Mesendoderm (in vitro differentiated cells): ENCODE measurements around the gene TRPM2.

Experiments used
- DNase-seq: peaks from one replicate; pipeline ENCODE4 v3.0.0; 2013
- H2AK5ac ChIP-seq: 2 replicates; pipeline ENCODE4 v1.6.1; 2013; ENCODE audit warnings: low read length, inconsistent platforms
- H2BK120ac ChIP-seq: 2 replicates; pipeline ENCODE4 v1.6.1; 2013; ENCODE audit warnings: low read depth, mild to moderate bottlenecking, low read length, moderate library complexity, mixed read lengths
- H2BK15ac ChIP-seq: replicated peaks from 2 replicates; pipeline ENCODE4 v1.6.1; 2013; ENCODE audit warnings: low read depth, mild to moderate bottlenecking, moderate library complexity
- H2BK5ac ChIP-seq: 2 replicates; pipeline ENCODE4 v1.6.1; 2013; ENCODE audit warnings: low read length, inconsistent platforms
- H3K18ac ChIP-seq: 2 replicates; pipeline ENCODE4 v1.6.1; 2013; ENCODE audit warnings: mild to moderate bottlenecking, low read length, mixed read lengths
- H3K23ac ChIP-seq: one replicate; pipeline ENCODE4 v1.6.1; 2013; ENCODE audit warnings: low read length
- H3K27ac ChIP-seq: 2 replicates; pipeline ENCODE4 v1.5.1; 2013; ENCODE audit warnings: low read depth, mild to moderate bottlenecking, inconsistent platforms, low read length, moderate library complexity
- H3K27me3 ChIP-seq: 2 replicates; pipeline ENCODE4 v1.6.1; 2013; ENCODE audit warnings: low read length, control low read depth, mild to moderate bottlenecking, inconsistent platforms; ENCODE audit not compliant: insufficient read depth, poor library complexity
- H3K36me3 ChIP-seq: 2 replicates; pipeline ENCODE4 v1.6.1; 2013; ENCODE audit warnings: low read length, inconsistent platforms; ENCODE audit not compliant: control insufficient read depth, insufficient read depth
- H3K4ac ChIP-seq: one replicate; pipeline ENCODE4 v1.6.1; 2013; ENCODE audit warnings: low read depth, mild to moderate bottlenecking, low read length, moderate library complexity
- H3K4me1 ChIP-seq: 2 replicates; pipeline ENCODE4 v1.6.1; 2013; ENCODE audit warnings: low read depth, low read length, inconsistent platforms; ENCODE audit not compliant: control insufficient read depth
- H3K4me2 ChIP-seq: 2 replicates; pipeline ENCODE4 v1.6.1; 2013; ENCODE audit warnings: low read length
- H3K4me3 ChIP-seq: 2 replicates; pipeline ENCODE4 v1.5.1; 2013; ENCODE audit warnings: mild to moderate bottlenecking, low read length
- H3K56ac ChIP-seq: one replicate; pipeline ENCODE4 v1.6.1; 2013; ENCODE audit warnings: low read length
- H3K79me1 ChIP-seq: 2 replicates; pipeline ENCODE4 v1.6.1; 2013; ENCODE audit warnings: low read length, inconsistent platforms
- H3K79me2 ChIP-seq: 2 replicates; pipeline ENCODE4 v1.6.1; 2013; ENCODE audit warnings: mild to moderate bottlenecking, low read length; ENCODE audit not compliant: control insufficient read depth, insufficient read depth
- H3K9ac ChIP-seq: 2 replicates; pipeline ENCODE4 v1.6.1; 2013; ENCODE audit warnings: low read length, inconsistent platforms
- H4K5ac ChIP-seq: one replicate; pipeline ENCODE4 v1.6.1; 2013; ENCODE audit warnings: low read length
- H4K8ac ChIP-seq: one replicate; pipeline ENCODE4 v1.6.1; 2013; ENCODE audit warnings: low read depth, mild to moderate bottlenecking, control low read depth, low read length, moderate library complexity
- WGBS: extraction: QIAGEN DNeasy Blood & Tissue Kit; methylation state at CpG from one replicate; pipeline ENCODE4 v1.1.7; 2013; ENCODE audit warnings: low lambda C conversion rate, missing lambda C conversion rate; ENCODE audit not compliant: insufficient coverage; ENCODE audit errors: extremely low coverage; 5-methylcytosine and 5-hydroxymethylcytosine counted together

TRPM2 gene

GRCh38 chr21:44419679-44420078 lies 66.3 kb downstream of the TRPM2 start:
- Histone ChIP-seq H2BK120ac (no peak overlapping the region), H3K27me3 (no peaks in the 10 kb centered on the region), H4K5ac (no peak overlapping the region), H3K9ac (no peak overlapping the region), H3K4me2 (no peak overlapping the region), H3K36me3 (no peaks in the 10 kb centered on the region), H3K18ac (no peak overlapping the region), H2BK15ac (no peak overlapping the region), H3K79me2 (no peaks in the 10 kb centered on the region), H3K4me3 (no peak overlapping the region), H3K4ac (no peak overlapping the region), H4K8ac (no peak overlapping the region), H2BK5ac (no peak overlapping the region), H3K27ac (no peak overlapping the region), H3K23ac (no peak overlapping the region), H2AK5ac (no peak overlapping the region), H3K4me1 (no peaks in the 10 kb centered on the region), H3K56ac (no peak overlapping the region), H3K79me1 (no peaks in the 10 kb centered on the region)
- WGBS: no CpG with 5 or more reads among the region's 3 CpGs
- DNase-seq: no peak

- H2AK5ac ChIP-seq: no peak overlapping the region
- no peaks in the 10 kb centered on the region for H3K79me1 ChIP-seq
- no peak overlapping the region for H2BK120ac ChIP-seq
- no peak overlapping the region for H3K9ac ChIP-seq
- no peaks in the 10 kb centered on the region for H3K4me1 ChIP-seq
- no peak for DNase-seq
- H3K56ac ChIP-seq: no peak overlapping the region
- no peak overlapping the region for H3K4ac ChIP-seq
- WGBS: no CpG with 5 or more reads among the region's 14 CpGs
- H3K18ac ChIP-seq: no peak overlapping the region
- no peak overlapping the region for H2BK15ac ChIP-seq
- no peaks in the 10 kb centered on the region for H3K79me2 ChIP-seq
- no peak overlapping the region for H4K5ac ChIP-seq
- H3K23ac ChIP-seq: no peak overlapping the region
- no peak overlapping the region for H4K8ac ChIP-seq
- H3K4me2 ChIP-seq: no peak overlapping the region
- no peak overlapping the region for H2BK5ac ChIP-seq
- H3K27ac ChIP-seq: no peak overlapping the region
- H3K4me3 ChIP-seq: no peak overlapping the region
- no peaks in the 10 kb centered on the region for H3K36me3 ChIP-seq
- no peaks in the 10 kb centered on the region for H3K27me3 ChIP-seq
Measured at GRCh38 chr21:44420416-44421205, 67.2 kb downstream of the TRPM2 start.

DNA sequence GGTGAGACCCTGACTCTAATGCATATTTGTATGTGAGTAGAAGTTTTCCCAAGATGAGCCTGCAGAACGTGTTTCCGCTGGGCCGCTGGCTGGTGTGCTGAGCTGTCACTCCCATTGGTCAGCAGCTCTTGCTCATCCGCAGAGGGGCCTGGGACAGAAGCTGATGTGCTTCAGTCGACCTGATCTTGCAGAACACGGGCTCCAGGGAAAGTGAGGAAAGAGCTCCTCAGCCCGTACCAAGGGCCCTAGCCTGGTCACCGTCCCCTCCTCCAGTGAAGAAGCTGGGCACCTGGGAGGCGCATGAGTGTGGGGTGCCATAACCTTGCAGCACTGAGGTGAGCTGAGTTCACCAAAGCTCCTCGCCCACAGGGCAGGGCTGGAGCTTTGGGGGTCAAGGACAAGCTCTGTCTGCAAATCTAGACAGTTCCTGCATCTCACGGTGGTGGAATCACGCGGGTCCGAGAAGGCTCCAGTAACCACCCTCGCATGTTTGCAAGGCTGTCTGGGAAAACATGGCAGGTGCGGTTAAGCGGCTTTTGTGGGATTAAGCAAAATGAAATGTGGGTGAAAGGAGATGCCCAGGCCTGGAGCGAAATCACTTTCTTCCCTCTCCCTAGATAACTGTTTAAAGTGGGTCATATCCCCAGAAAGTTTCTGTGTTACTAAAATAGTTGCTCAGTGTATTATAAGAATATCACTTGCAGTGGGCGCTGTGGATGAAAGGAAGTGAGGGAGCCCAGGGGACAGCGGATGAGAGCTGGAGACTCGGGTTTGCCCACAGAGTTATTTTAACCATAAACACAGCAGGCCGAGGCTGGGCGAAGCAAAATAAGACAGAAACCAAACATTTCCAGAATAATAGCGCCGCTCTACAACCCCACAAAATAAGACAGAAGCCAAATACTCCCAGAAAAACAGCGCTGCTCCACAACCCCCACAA lies 68.8 kb downstream of the TRPM2 start:
- Histone ChIP-seq H3K4me2 (no peak overlapping the region), H3K27ac (no peak overlapping the region), H3K56ac (no peak overlapping the region), H2BK15ac (no peak overlapping the region), H2BK5ac (no peak overlapping the region), H2BK120ac (no peak overlapping the region), H3K4me1 (no peaks in the 10 kb centered on the region), H3K18ac (no peak overlapping the region), H3K9ac (no peak overlapping the region), H3K4ac (no peak overlapping the region), H3K36me3 (no peaks in the 10 kb centered on the region), H4K5ac (no peak overlapping the region), H3K79me2 (no peaks in the 10 kb centered on the region), H4K8ac (no peak overlapping the region), H3K23ac (no peak overlapping the region), H2AK5ac (no peak overlapping the region), H3K4me3 (no peak overlapping the region), H3K27me3 (no peaks in the 10 kb centered on the region), H3K79me1 (no peaks in the 10 kb centered on the region)
- no CpG with 5 or more reads among the region's 26 CpGs for WGBS
- DNase-seq: no peak

GRCh38 chr21:44423312-44423821 lies 69.9 kb downstream of the TRPM2 start:
- no peak overlapping the region for H4K8ac ChIP-seq
- no peak overlapping the region for H3K23ac ChIP-seq

GRCh38 chr21:44423941-44424607 lies 70.7 kb downstream of the TRPM2 start:
- WGBS: no CpG with 5 or more reads among the region's 17 CpGs

More at GRCh38 chr21:44423312-44423821, 69.9 kb downstream of the TRPM2 start:
- Histone ChIP-seq H2BK5ac (no peak overlapping the region), H3K27me3 (no peaks in the 10 kb centered on the region), H3K4me1 (no peaks in the 10 kb centered on the region), H3K79me2 (no peaks in the 10 kb centered on the region), H4K5ac (no peak overlapping the region), H2BK15ac (no peak overlapping the region), H3K4me2 (no peak overlapping the region), H3K18ac (no peak overlapping the region), H3K9ac (no peak overlapping the region), H3K36me3 (no peaks in the 10 kb centered on the region), H3K56ac (no peak overlapping the region), H2AK5ac (no peak overlapping the region), H3K4me3 (no peak overlapping the region), H3K4ac (no peak overlapping the region), H2BK120ac (no peak overlapping the region), H3K79me1 (no peaks in the 10 kb centered on the region), H3K27ac (no peak overlapping the region)
- no CpG with 5 or more reads among the region's 12 CpGs for WGBS
- DNase-seq: no peak

More at GRCh38 chr21:44423941-44424607, 70.7 kb downstream of the TRPM2 start:
- Histone ChIP-seq H2BK120ac (no peak overlapping the region), H3K56ac (no peak overlapping the region), H3K27ac (no peak overlapping the region), H3K79me1 (no peaks in the 10 kb centered on the region), H3K18ac (no peak overlapping the region), H3K27me3 (no peaks in the 10 kb centered on the region), H3K4me1 (no peaks in the 10 kb centered on the region), H4K8ac (no peak overlapping the region), H4K5ac (no peak overlapping the region), H2BK15ac (no peak overlapping the region), H3K23ac (no peak overlapping the region), H3K36me3 (no peaks in the 10 kb centered on the region), H2AK5ac (no peak overlapping the region), H3K4ac (no peak overlapping the region), H3K9ac (no peak overlapping the region), H2BK5ac (no peak overlapping the region), H3K79me2 (no peaks in the 10 kb centered on the region), H3K4me3 (no peak overlapping the region), H3K4me2 (no peak overlapping the region)
- DNase-seq: no peak
